Measurements from ENCODE around the gene NAB2. TPM values are rescaled to one million over a fixed set of nuclear protein-coding genes. Genes with fewer than 3 reads are reported as not detected.

NAB2 gene
- total and polyA plus RNA-seq, 9 of the 15 experiments (the other 6 are each of a cell fraction or from before 2014, with no cell fraction given): 0.45 to 40.9 (median 20.4) TPM

- TF ChIP-seq ZNF830 (CRISPR knock-in tag; IDR thresholded peaks at IDR 0.05) (no peak), SIRT6 (IDR thresholded peaks at IDR 0.05; ENCODE audit: low read depth, low read length) (no peak), TAF7 (tag; IDR thresholded peaks at IDR 0.05) (no peak), CHD1 (IDR thresholded peaks at IDR 0.05; ENCODE audit: low read length) (peak; percentile 74), CBX1 (IDR thresholded peaks at IDR 0.05; ENCODE audit: low read depth) (peak; percentile 12; the same call in 1 of the 2 replicates), ZNF280B (CRISPR knock-in tag; IDR thresholded peaks at IDR 0.05) (no peak), MCM7 (IDR thresholded peaks at IDR 0.05) (no peak), ZFX (CRISPR knock-in tag; IDR thresholded peaks at IDR 0.05) (peak; percentile 47), RUNX1 (IDR thresholded peaks at IDR 0.05; ENCODE audit: low read depth) (no peak), BACH1 (tag; IDR thresholded peaks at IDR 0.05) (0 out of 2 replicates have a peak, but pooled peaks have one; percentile 7), DIDO1 (tag; IDR thresholded peaks at IDR 0.05; ENCODE audit: low read depth) (no peak), TEAD1 (CRISPR knock-in tag; IDR thresholded peaks at IDR 0.05) (no peak), CREB3L1 (IDR thresholded peaks at IDR 0.05; ENCODE audit: borderline replicate concordance, low read depth) (no peak), ZNF589 (CRISPR knock-in tag; IDR thresholded peaks at IDR 0.05; ENCODE audit: low read depth) (0 out of 2 replicates have a peak, but pooled peaks have one; percentile 17), PHF21A (IDR thresholded peaks at IDR 0.05; ENCODE audit: borderline replicate concordance, low read depth) (peak; percentile 44; the same call in 1 of the 2 replicates), TRIM24 (IDR thresholded peaks at IDR 0.05) (no peak), ZNF644 (tag; IDR thresholded peaks at IDR 0.05; ENCODE audit: low read depth) (0 out of 2 replicates have a peak, but pooled peaks have one; percentile 36), SRSF1 (IDR thresholded peaks at IDR 0.05; ENCODE audit: low read depth, low read length) (no peak), CTCFL (IDR thresholded peaks at IDR 0.05; ENCODE audit: borderline replicate concordance, insufficient read depth, low read depth, low read length, poor library complexity, severe bottlenecking) (peak; percentile 25), SAP30 (IDR thresholded peaks at IDR 0.05; ENCODE audit: borderline replicate concordance, insufficient read depth, low read depth, low read length, poor library complexity, severe bottlenecking) (peak; percentile 26)
- TF ChIP-seq, protein P1, sequence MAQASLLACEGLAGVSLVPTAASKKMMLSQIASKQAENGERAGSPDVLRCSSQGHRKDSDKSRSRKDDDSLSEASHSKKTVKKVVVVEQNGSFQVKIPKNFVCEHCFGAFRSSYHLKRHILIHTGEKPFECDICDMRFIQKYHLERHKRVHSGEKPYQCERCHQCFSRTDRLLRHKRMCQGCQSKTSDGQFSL (CRISPR knock-in tag; IDR thresholded peaks at IDR 0.05): 0 out of 2 replicates have a peak, but pooled peaks have one; percentile 51
- TF ChIP-seq, protein P1 (tag; IDR thresholded peaks at IDR 0.05): 0 out of 4 replicates have a peak, but pooled peaks of 1 of the 2 experiments have one; percentile 75
Observed at GRCh38 chr12:57086493-57087009, 2.4 kb upstream of the NAB2 start (continued).

All from K562 (cell line).